Thymus (tissue), 11 donors: ENCODE measurements around the gene LPAR2. TPM values are rescaled to one million over a fixed set of nuclear protein-coding genes. Genes with fewer than 3 reads are reported as not detected.

ENCODE experiments used
- DNase-seq, 9 donors: peaks; one replicate each; pipeline ENCODE4 v3.0.0-alpha.2; 2013; ENCODE audit warnings: low spot score in 9 of 9, low read depth in 6 of 9, missing footprints in 1 of 9
- H3K27ac ChIP-seq, 2 donors: one replicate each; pipeline ENCODE4 v1.5.1; 2013; ENCODE audit warnings: control low read depth in 1 of 2, low read depth in 1 of 2, low read length in 1 of 2, mild to moderate bottlenecking in 1 of 2, moderate library complexity in 1 of 2
- H3K27me3 ChIP-seq, 2 donors: one replicate each; pipeline ENCODE4 v1.5.1; 2013; ENCODE audit warnings: low read length in 1 of 2; ENCODE audit not compliant: control insufficient read depth in 2 of 2, insufficient read depth in 1 of 2
- H3K36me3 ChIP-seq, 2 donors: one replicate each; pipeline ENCODE4 v1.5.1; 2013; ENCODE audit warnings: low read length in 1 of 2, mild to moderate bottlenecking in 1 of 2, moderate library complexity in 1 of 2; ENCODE audit not compliant: control insufficient read depth in 2 of 2, insufficient read depth in 2 of 2
- H3K4me1 ChIP-seq, 2 donors: one replicate each; pipeline ENCODE4 v1.5.1; 2013; ENCODE audit warnings: low read length in 2 of 2; ENCODE audit not compliant: control insufficient read depth in 2 of 2, insufficient read depth in 2 of 2
- H3K4me3 ChIP-seq, 2 donors: one replicate each; pipeline ENCODE4 v1.5.1; 2013; ENCODE audit warnings: low read length in 2 of 2, control low read depth in 1 of 2, mild to moderate bottlenecking in 1 of 2
- H3K9me3 ChIP-seq, 2 donors: one replicate each; pipeline ENCODE4 v1.5.1; 2013; ENCODE audit warnings: low read length in 1 of 2, mild to moderate bottlenecking in 1 of 2; ENCODE audit not compliant: control insufficient read depth in 2 of 2, insufficient read depth in 1 of 2
- WGBS: extraction: QIAGEN DNeasy Blood & Tissue Kit; methylation state at CpG from one replicate; pipeline ENCODE4 v1.1.7; 2013; 5-methylcytosine and 5-hydroxymethylcytosine counted together
- polyA plus RNA-seq: library from polyadenylated mRNA; stranded (reverse); fragments of 200-250 nt; gene quantifications from one replicate; pipeline ENCODE4 v1.2.3, GENCODE V29; 2013
- total RNA-seq: library from RNA; stranded (reverse); fragments of 120-200 nt; gene quantifications from one replicate; pipeline ENCODE4 v1.2.4, GENCODE V29; 2013
- donor health status: healthy.

LPAR2 gene
- total and polyA plus RNA-seq, 2 donors: 5.9 to 53.8 TPM

DNA sequence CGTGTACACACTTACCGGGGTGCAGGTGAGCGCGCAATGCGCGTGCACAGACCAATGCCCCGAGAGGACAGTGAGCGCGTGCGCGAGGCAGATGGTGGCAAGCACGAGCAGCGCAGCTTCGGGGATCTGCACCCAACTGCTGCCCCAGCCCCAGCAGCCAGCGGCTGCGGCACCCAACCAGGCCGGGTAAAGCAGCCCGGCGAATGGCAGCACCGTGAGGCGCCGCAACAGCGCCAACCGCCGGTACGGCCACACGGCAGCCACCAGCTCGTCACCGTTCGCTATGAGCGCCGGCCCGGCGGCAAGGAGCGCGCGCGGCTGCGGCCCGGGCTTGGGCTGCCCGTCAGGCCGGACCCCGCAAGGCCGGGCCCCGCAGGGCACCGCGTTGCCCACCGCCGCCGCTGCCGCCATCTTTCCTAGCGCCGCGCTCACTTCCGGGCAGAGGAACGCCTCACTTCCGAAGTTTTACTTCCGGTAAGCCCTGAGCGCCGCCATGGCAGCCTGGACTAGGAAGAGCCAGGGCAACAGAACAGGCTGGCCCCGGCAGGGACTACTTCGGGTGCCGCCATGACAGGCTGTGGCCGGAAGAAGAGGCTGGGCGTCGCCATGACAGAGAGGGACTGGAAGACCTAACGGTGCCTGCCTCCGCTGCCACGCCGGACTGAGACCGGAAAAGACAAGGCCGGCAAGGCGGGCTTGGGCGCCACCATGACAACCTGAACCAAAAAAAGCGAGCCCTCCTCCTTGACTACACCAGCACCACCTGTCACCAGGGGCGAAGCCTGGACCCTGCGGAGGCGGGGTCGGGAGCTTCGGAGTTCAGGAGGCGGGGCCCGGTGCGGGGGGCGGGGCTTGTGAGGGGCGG lies 35.5 kb upstream of the LPAR2 start, which contains the start of gene ATP13A1:
Gene ATP13A1 (minus strand): TSS at position 421 of the 865 bp plus-strand sequence. CDS start 10 bp downstream, at position 411.
- peaks cover 0 to 24% of the 10 kb centered on the region in 2 donors for H3K9me3 ChIP-seq
- under 1% methylated on average over 85 of the region's 85 CpGs for WGBS
- peaks cover 16 to 20% of the 10 kb centered on the region in 2 donors for H3K36me3 ChIP-seq
- peak; percentile 79 to 97 (median 90) for DNase-seq
- H3K4me1 ChIP-seq: peaks cover 10 to 38% of the 10 kb centered on the region in 2 donors
- H3K27me3 ChIP-seq: no peaks in the 10 kb centered on the region
- H3K27ac ChIP-seq: peak within 1 kb of the TSS; percentile 89 to 99
- H3K4me3 ChIP-seq: peak within 1 kb of the TSS; percentile 67 to 97

DNA sequence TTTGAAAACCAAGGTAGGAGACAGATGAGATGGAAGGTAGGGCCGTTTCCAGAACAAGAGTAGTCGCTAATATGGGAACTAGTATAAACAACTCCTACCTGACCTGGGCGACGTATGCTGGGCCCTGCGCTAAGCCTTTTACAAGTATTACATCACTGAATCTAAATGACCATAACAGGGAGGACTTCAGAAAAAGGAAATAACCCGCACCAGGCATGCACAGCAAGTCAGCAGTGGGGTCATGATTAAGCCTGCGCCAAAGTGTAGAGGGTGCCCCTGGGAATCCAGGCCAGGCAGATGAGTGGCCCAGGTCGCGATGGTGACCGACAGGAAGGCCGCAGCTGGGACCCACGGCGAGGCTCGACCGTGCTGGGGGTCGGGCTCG lies 34.8 kb upstream of the LPAR2 start:
- no peak for DNase-seq
- peaks cover 0 to 24% of the 10 kb centered on the region in 2 donors for H3K9me3 ChIP-seq
- H3K27ac ChIP-seq: peak overlapping the region; percentile 86 to 99
- H3K4me3 ChIP-seq: peak overlapping the region; percentile 67 to 97
- WGBS: 21% methylated on average over 17 of the region's 17 CpGs
- H3K27me3 ChIP-seq: no peaks in the 10 kb centered on the region
- peaks cover 23 to 26% of the 10 kb centered on the region in 2 donors for H3K36me3 ChIP-seq
- H3K4me1 ChIP-seq: peaks cover 10 to 32% of the 10 kb centered on the region in 2 donors

DNA sequence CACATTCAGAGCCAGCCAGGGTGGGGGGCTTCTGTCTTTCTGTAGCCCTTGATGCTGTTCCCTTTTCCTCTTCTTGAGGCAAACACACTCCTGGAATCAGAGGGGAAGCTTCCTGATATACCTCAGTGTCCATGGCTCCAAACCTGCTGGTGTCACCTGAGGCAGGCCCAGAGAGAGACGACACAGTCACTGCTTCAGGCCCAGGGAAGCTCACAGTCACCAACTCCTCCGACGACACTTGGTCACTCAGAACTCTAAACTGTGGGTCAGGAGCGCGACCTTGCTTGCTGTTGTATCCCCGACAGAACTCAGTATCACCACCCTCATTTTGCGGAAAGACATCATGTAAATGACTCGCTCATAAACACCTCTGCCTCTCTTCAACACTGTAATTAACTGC lies 34.3 kb upstream of the LPAR2 start:
- peaks cover 6 to 27% of the 10 kb centered on the region in 2 donors for H3K4me1 ChIP-seq
- peak overlapping the region in 1 of 2 donors; percentile 86 for H3K27ac ChIP-seq
- DNase-seq: no peak
- 93% methylated on average over 8 of the region's 8 CpGs for WGBS
- H3K9me3 ChIP-seq: peaks cover 0 to 21% of the 10 kb centered on the region in 2 donors
- H3K36me3 ChIP-seq: peaks cover 28 to 31% of the 10 kb centered on the region in 2 donors
- no peaks in the 10 kb centered on the region for H3K27me3 ChIP-seq
- peak overlapping the region; percentile 67 to 97 for H3K4me3 ChIP-seq

DNA sequence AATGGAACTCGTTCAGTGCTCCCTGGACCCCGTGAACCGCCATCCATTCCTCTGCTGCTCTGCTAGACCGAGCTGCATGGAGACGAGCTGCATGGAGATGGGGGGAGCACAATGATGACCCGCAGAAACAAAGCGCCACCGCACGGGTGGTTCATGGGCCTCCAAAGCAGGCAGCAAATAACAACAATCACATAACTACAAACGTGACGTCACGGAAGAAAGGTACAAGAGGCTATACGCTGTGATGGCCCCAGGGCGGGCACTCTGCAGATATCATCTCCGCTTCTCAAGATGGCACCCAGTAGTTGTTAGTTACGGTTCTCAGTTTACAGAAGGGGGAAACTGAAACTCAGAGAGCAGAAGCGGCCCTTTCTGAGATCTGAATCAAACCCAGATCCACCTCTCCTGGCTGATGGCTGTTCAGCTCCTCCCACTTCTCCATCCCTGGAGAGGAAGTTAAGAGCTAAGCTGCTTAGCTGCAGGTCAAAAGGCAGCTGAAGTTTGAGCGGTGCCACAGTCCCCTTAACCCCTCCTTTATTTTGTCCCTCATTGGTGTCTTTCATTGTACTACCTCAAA lies 33.7 kb upstream of the LPAR2 start:
- Histone ChIP-seq H3K9me3 (peaks cover 0 to 15% of the 10 kb centered on the region in 2 donors), H3K27ac (peak overlapping the region in 1 of 2 donors; percentile 86), H3K27me3 (no peaks in the 10 kb centered on the region), H3K4me3 (peak overlapping the region in 1 of 2 donors; percentile 67), H3K36me3 (peaks cover 34 to 37% of the 10 kb centered on the region in 2 donors), H3K4me1 (peaks cover 6 to 25% of the 10 kb centered on the region in 2 donors)
- WGBS: 90% methylated on average over 18 of the region's 18 CpGs
- DNase-seq: peak in 2 of 9 donors; percentile 24 to 56

DNA sequence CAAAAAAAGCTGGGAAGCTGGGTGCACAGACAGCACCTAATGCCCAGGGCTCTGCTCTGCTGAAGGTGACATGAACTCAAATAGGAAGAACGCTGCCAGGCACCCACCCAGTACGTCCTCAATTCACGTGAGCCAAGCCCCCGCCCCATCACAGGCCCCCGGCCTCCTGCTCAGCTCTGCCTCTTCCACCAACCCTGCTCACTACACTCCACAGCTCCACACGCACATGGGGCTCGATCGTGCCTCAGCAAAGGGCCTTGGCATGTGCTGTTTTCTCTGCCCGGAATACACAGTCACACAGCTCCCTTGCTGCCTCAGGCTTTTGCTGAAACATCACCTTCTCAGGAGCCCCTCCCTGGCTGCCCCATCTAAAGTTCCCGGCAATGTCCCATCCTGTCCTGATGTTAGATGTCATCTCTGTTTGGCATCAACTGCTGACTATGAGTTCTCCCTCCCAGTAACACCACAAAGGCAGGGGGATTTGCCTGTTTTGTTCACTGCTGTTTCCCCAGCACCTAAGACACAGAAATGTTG lies 33.2 kb upstream of the LPAR2 start:
- H3K27me3 ChIP-seq: no peaks in the 10 kb centered on the region
- peaks cover 0 to 9% of the 10 kb centered on the region in 2 donors for H3K9me3 ChIP-seq
- WGBS: 96% methylated on average over 10 of the region's 10 CpGs
- H3K27ac ChIP-seq: peak overlapping the region in 1 of 2 donors; percentile 14
- no peak for DNase-seq
- H3K4me3 ChIP-seq: no peak overlapping the region
- H3K36me3 ChIP-seq: peaks cover 39 to 42% of the 10 kb centered on the region in 2 donors
- H3K4me1 ChIP-seq: peaks cover 6 to 23% of the 10 kb centered on the region in 2 donors

DNA sequence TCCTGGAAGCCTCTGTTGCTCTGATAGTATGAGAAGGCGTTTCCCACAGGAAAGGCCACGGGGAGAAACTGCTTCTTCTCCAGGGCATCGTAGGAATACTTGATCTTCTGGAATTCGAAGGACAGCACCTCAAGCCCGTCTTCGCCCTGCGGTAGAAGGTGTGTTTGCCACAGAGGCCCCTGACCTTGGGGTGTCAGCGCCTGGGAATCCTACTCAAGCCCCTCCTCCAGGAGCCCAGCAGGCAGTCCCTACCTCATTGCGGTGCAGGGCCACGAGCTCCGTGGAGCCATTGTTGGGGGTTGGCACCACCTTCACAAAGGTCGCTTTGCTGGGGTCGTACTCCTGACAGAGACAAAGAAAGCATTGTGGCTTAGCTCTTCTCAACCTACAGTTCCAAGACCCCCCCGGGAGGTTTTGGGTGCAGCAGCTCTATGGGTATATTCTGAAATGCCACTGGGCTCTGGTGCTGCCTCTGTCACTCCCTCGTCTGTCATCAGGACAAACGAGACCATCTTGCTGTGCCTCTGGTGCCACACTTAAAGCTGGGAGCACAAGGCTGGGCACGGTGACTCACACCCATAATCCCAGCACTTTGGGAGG lies 31.7 kb upstream of the LPAR2 start:
- peaks cover 54 to 57% of the 10 kb centered on the region in 2 donors for H3K36me3 ChIP-seq
- no peak for DNase-seq

GRCh38 chr19:19657397-19657783 lies 29.4 kb upstream of the LPAR2 start:
- Histone ChIP-seq H3K36me3 (peaks cover 77 to 79% of the 10 kb centered on the region in 2 donors), H3K4me3 (no peak overlapping the region), H3K27me3 (no peaks in the 10 kb centered on the region), H3K4me1 (peaks cover 0 to 12% of the 10 kb centered on the region in 2 donors), H3K27ac (no peak overlapping the region), H3K9me3 (no peaks in the 10 kb centered on the region)
- 96% methylated on average over 10 of the region's 10 CpGs for WGBS
- no peak for DNase-seq

More for the DNA sequence above, 31.7 kb upstream of the LPAR2 start:
- H3K9me3 ChIP-seq: peaks cover 0 to 3% of the 10 kb centered on the region in 2 donors
- H3K4me1 ChIP-seq: peaks cover 6 to 23% of the 10 kb centered on the region in 2 donors
- H3K4me3 ChIP-seq: no peak overlapping the region
- 97% methylated on average over 17 of the region's 17 CpGs for WGBS
- H3K27me3 ChIP-seq: no peaks in the 10 kb centered on the region
- H3K27ac ChIP-seq: no peak overlapping the region

- 97% methylated on average over 33 of the region's 33 CpGs for WGBS
- DNase-seq: no peak
- Histone ChIP-seq H3K27me3 (no peaks in the 10 kb centered on the region), H3K36me3 (peaks cover 84 to 85% of the 10 kb centered on the region in 2 donors), H3K4me1 (peaks cover 0 to 5% of the 10 kb centered on the region in 2 donors), H3K4me3 (no peak overlapping the region), H3K9me3 (no peaks in the 10 kb centered on the region), H3K27ac (no peak overlapping the region)
Observed at GRCh38 chr19:19656451-19657396, 28.7 kb upstream of the LPAR2 start.
